Ovary (tissue), 3 donors: ENCODE measurements around the gene ADAT2.

Experiments used
- CTCF ChIP-seq, 3 donors: fragments of 450-650 bp in 2 of 3; fragments of 200-600 bp in 1 of 3; IDR thresholded peaks; one replicate each; pipeline versions ENCODE4 v1.5.1 to v1.8.0; 2016 to 2022; ENCODE audit warnings: antibody characterized with exemption in 3 of 3, mild to moderate bottlenecking in 1 of 3
- POLR2A ChIP-seq: fragments of 450-650 bp; IDR thresholded peaks from one replicate; pipeline ENCODE4 v1.6.1; 2017; ENCODE audit warnings: antibody characterized with exemption, mild to moderate bottlenecking, moderate library complexity
- donor health status: DM: no; HTN: no; CAD: no.

GRCh38 chr6:143402721-143403336 lies 47.7 kb downstream of the ADAT2 start:
- TF ChIP-seq CTCF (IDR thresholded peaks at IDR 0.05): no peak
- no peak for TF ChIP-seq POLR2A
